ENCODE results near the gene HACD4. TPM values are rescaled to one million over a fixed set of nuclear protein-coding genes. Genes with fewer than 3 reads are reported as not detected.

Gene HACD4
- total and polyA plus RNA-seq, 9 of the 15 experiments (the other 6 are each of a cell fraction or from before 2014, with no cell fraction given), result 0.02 TPM; not detected in 8

GRCh38 chr9:21027295-21027694 lies 4.1 kb downstream of the HACD4 start (continued):
- TF ChIP-seq ETS1 (conservative IDR thresholded peaks at IDR 0.05; ENCODE audit: control insufficient read depth, low read depth, low read length) (no peak), PTBP1 (IDR thresholded peaks at IDR 0.05; ENCODE audit: low read depth, low read length) (no peak), SMAD3 (CRISPR knock-in tag; conservative IDR thresholded peaks at IDR 0.05) (no peak)

GRCh38 chr9:21023861-21024260 lies 7.6 kb downstream of the HACD4 start:
- BruUV-seq (replicated peaks), result no TSS peak
- Histone ChIP-seq H3K9ac (ENCODE audit: insufficient read depth in 1 of 2, low read depth in 2 of 2, low read length in 2 of 2) (no peak overlapping the region), H2AFZ (ENCODE audit: low read depth, low read length) (no peak overlapping the region), H3K4me3 (no peak overlapping the region), H3K27me3 (ENCODE audit: control insufficient read depth in 2 of 2, insufficient read depth in 2 of 2, low read length in 2 of 2) (no peaks in the 10 kb centered on the region), H3K36me3 (ENCODE audit: control insufficient read depth, insufficient read depth, low read length) (no peaks in the 10 kb centered on the region), H3K9me3 (replicated peaks; ENCODE audit: control insufficient read depth, insufficient read depth, low read depth, low read length) (no peaks in the 10 kb centered on the region), H3K9me1 (ENCODE audit: control insufficient read depth, insufficient read depth, low read length) (no peaks in the 10 kb centered on the region), H3K4me1 (replicated peaks in 1 of 2; ENCODE audit: control insufficient read depth in 2 of 2, insufficient read depth in 2 of 2, low read length in 2 of 2) (no peaks in the 10 kb centered on the region), H3K27ac (ENCODE audit: extremely low read depth, low read depth, low read length) (no peak overlapping the region), H3K79me2 (ENCODE audit: control insufficient read depth, insufficient read depth, low read length) (no peaks in the 10 kb centered on the region), H4K20me1 (replicated peaks; ENCODE audit: control insufficient read depth, insufficient read depth, low read length) (no peaks in the 10 kb centered on the region), H3K4me2 (ENCODE audit: insufficient read depth, low read length) (no peak overlapping the region)
- DNase-seq (ENCODE audit: extremely low read depth in 1 of 4, low spot score in 3 of 4) (no peak), FAIRE-seq (no peak), ATAC-seq (no peak)
- intact Hi-C loops (cut with micrococcal nuclease), result no loop called here
- ChIA-PET POLR2A (no interaction called here), CTCF (ENCODE audit: low intra/inter-chr PET ratio) (no interaction called here)
- WGBS (ENCODE audit: insufficient coverage, low coverage, missing lambda C conversion rate), result no CpG with 5 or more reads among the region's 2 CpGs
- in situ Hi-C loops (cut with MboI), result no loop called here
- TF ChIP-seq HNRNPLL (IDR thresholded peaks at IDR 0.05; ENCODE audit: low read depth, low read length, poor library complexity, severe bottlenecking), result no peak
- no peak for TF ChIP-seq GTF2F1 (IDR thresholded peaks at IDR 0.05; ENCODE audit: low read depth, low read length)
- TF ChIP-seq RREB1 (CRISPR knock-in tag; IDR thresholded peaks at IDR 0.05), result no peak
- no peak for TF ChIP-seq SMAD4 (CRISPR knock-in tag; conservative IDR thresholded peaks at IDR 0.05)
- TF ChIP-seq FOXJ3 (CRISPR knock-in tag; IDR thresholded peaks at IDR 0.05), result no peak
- TF ChIP-seq ZSCAN29 (IDR thresholded peaks at IDR 0.05), result no peak
- TF ChIP-seq TBL1XR1 (IDR thresholded peaks at IDR 0.05; ENCODE audit: low read length in 2 of 2), result no peak
- no peak for TF ChIP-seq BACH1 (tag; IDR thresholded peaks at IDR 0.05)
- no peak for TF ChIP-seq TEAD2 (tag; IDR thresholded peaks at IDR 0.05)
- no peak for TF ChIP-seq ARHGAP35 (IDR thresholded peaks at IDR 0.05; ENCODE audit: partially characterized antibody)
